Mammary epithelial cell (primary cell): ENCODE data around the gene WDR70.
"Not testable (repeated sequence)": the region's sequence is repeated elsewhere in the genome, so short reads cannot be mapped to it uniquely, and the experiment has no call there.

ENCODE experiments used
- CTCF ChIP-seq, 2 donors: IDR thresholded peaks in 1 of 2; conservative IDR thresholded peaks in 1 of 2; 2 replicates each; pipeline ENCODE4 v1.5.1; 2011 to 2012; ENCODE audit warnings: inconsistent platforms in 2 of 2, low read length in 2 of 2, mild to moderate bottlenecking in 2 of 2, control low read depth in 1 of 2, low read depth in 1 of 2; ENCODE audit not compliant: insufficient read depth in 1 of 2; ENCODE audit errors: extremely low read depth in 1 of 2
- EZH2 ChIP-seq: IDR thresholded peaks from 2 replicates; pipeline ENCODE4 v1.6.1; 2012; ENCODE audit warnings: low read length, inconsistent platforms, borderline replicate concordance

- not testable (repeated sequence) for TF ChIP-seq CTCF (conservative IDR thresholded peaks at IDR 0.05 in 1 of 2, IDR thresholded peaks at IDR 0.05 in 1 of 2; ENCODE audit: extremely low read depth in 1 of 2, insufficient read depth in 1 of 2, low read depth in 1 of 2, low read length in 2 of 2); EZH2
Observed at GRCh38 chr5:37454402-37455055, 75.4 kb downstream of the WDR70 start.
